ENCODE data around the gene MARCHF2.

DNA sequence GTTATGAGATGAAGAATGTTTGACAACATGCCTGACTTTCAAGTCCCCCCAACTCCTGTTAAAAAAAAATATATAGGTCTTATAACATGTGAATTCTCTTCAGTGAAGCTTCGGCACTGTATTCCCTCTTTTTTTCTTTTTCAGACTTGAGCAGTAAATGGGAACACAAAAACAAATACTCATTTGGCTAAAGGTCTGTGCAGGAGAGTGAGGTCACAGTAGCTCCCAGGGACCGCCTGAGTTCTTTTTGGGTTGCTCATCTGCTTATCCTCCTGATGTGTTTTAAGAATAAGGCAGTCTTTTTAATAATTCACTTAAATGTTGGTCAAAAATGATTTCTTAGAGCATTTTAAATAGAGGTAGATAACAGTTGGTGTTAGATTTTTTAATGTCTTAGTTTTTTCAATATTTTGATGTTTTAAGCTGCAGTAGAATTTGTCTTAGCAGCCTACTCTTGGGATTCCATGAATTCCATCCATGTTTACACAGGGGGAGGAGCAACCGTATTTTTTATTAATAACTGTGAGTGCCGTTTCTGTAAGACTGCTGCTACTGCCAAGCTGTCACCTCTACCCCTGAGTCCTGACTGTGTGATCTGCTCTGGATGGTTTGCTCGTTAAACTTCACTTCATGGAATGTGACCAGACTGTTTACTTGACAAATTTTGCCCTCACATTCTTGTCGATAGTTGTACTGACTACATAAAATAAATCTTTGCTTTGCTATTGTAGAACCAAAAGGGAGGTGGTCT is 46.6 kb downstream of the MARCHF2 start:
- no peak for TF ChIP-seq FOXA1 (IDR thresholded peaks at IDR 0.05)
- TF ChIP-seq ELF4 (IDR thresholded peaks at IDR 0.05) = no peak
- TF ChIP-seq HDGF (IDR thresholded peaks at IDR 0.05; ENCODE audit: borderline replicate concordance) = no peak
- no peak for TF ChIP-seq L3MBTL2 (conservative IDR thresholded peaks at IDR 0.05)
- no peak for TF ChIP-seq TARDBP (IDR thresholded peaks at IDR 0.05)
